Stimulated activated CD8-positive, alpha-beta memory T cell treated with anti-CD3 and anti-CD28 coated beads, Interleukin-4, amount 100 ng/mL, for 4 hours (primary cell): ENCODE results near the gene PACS1.
"Not testable (repeated sequence)": the region's sequence is repeated elsewhere in the genome, so short reads cannot be mapped to it uniquely, and the experiment has no call there.

Experiments used
- DNase-seq, 2 donors: peaks; one replicate each; pipeline ENCODE4 v3.0.0-alpha.2; 2020; ENCODE audit warnings: low read depth in 2 of 2, low spot score in 1 of 2

Gene PACS1

GRCh38 chr11:66069715-66070603, at the start of gene PACS1:
Gene PACS1, plus strand, starts transcription at chr11:66070272. Its CDS starts 215 bp downstream, at chr11:66070487.
- DNase-seq = peak; percentile 43 to 78

GRCh38 chr11:66020618-66021357, 49.3 kb upstream of the PACS1 start:
- no peak for DNase-seq

- DNase-seq = peak; percentile 54 to 66
Measured at GRCh38 chr11:66022401-66023185, 47.5 kb upstream of the PACS1 start.

GRCh38 chr11:66023186-66023440, 47.0 kb upstream of the PACS1 start:
- DNase-seq = not testable (repeated sequence)

- DNase-seq = no peak
Measured at GRCh38 chr11:66026017-66026529, 44.0 kb upstream of the PACS1 start, which contains the start of gene CATSPER1. Gene CATSPER1, minus strand, starts transcription at chr11:66026479. Its CDS starts 100 bp downstream, at chr11:66026379.

GRCh38 chr11:66032957-66033735, 36.9 kb upstream of the PACS1 start:
- no peak for DNase-seq

GRCh38 chr11:66035653-66036333, 34.3 kb upstream of the PACS1 start:
- no peak for DNase-seq

- DNase-seq = no peak
Measured at GRCh38 chr11:66036334-66036710, 33.8 kb upstream of the PACS1 start.

- DNase-seq = no peak
Measured at GRCh38 chr11:66037327-66037726, 32.7 kb upstream of the PACS1 start.

GRCh38 chr11:66039765-66040164, 30.3 kb upstream of the PACS1 start:
- DNase-seq = no peak

- DNase-seq = no peak
Measured at GRCh38 chr11:66042227-66042995, 27.7 kb upstream of the PACS1 start.

- no peak for DNase-seq
Measured at GRCh38 chr11:66042996-66043906, 26.8 kb upstream of the PACS1 start.

- no peak for DNase-seq
Measured at GRCh38 chr11:66044757-66045156, 25.3 kb upstream of the PACS1 start.

- DNase-seq = peak; percentile 62 to 69
Measured at GRCh38 chr11:66045177-66045639, 24.9 kb upstream of the PACS1 start.

GRCh38 chr11:66046901-66047300, 23.2 kb upstream of the PACS1 start:
- DNase-seq = no peak

- DNase-seq = no peak
Measured at GRCh38 chr11:66047541-66048365, 22.3 kb upstream of the PACS1 start.
